HFFc6 (cell line): ENCODE measurements around the gene RGS12. TPM values are rescaled to one million over a fixed set of nuclear protein-coding genes. Genes with fewer than 3 reads are reported as not detected.

Experiments used
- DNase-seq: peaks from one replicate; pipeline ENCODE4 v3.0.0-alpha.2; 2018
- H3K27ac Mint-ChIP-seq: 2 replicates; pipeline ENCODE4 v1.8.0; 2020; ENCODE audit warnings: mild to moderate bottlenecking, mixed read lengths
- H3K27me3 Mint-ChIP-seq: 2 replicates; pipeline ENCODE4 v1.8.0; 2021; ENCODE audit warnings: mild to moderate bottlenecking, moderate library complexity, mixed read lengths; ENCODE audit not compliant: insufficient read depth
- H3K36me3 Mint-ChIP-seq: 2 replicates; pipeline ENCODE4 v1.8.0; 2021; ENCODE audit warnings: low read depth, mixed read lengths
- H3K4me1 Mint-ChIP-seq: 2 replicates; pipeline ENCODE4 v1.8.0; 2020; ENCODE audit warnings: low read depth, mixed read lengths
- H3K4me3 Mint-ChIP-seq: 2 replicates; pipeline ENCODE4 v1.8.0; 2020; ENCODE audit warnings: mild to moderate bottlenecking, moderate library complexity, mixed read lengths
- H3K9me3 Mint-ChIP-seq: 2 replicates; pipeline ENCODE4 v1.8.0; 2020; ENCODE audit warnings: mild to moderate bottlenecking, mixed read lengths
- CTCF ChIP-seq: fragments of 200-600 bp; sonication (generic); IDR thresholded peaks from 2 replicates; pipeline ENCODE4 v1.5.0; 2021; ENCODE audit warnings: antibody characterized with exemption, mild to moderate bottlenecking
- total RNA-seq, 6 experiments: library from RNA; stranded (reverse); fragmentation: NEBNext Ultra II Directional; extraction: Animal tissue kit (Norgen Biotek cat#: 25700); gene quantifications; 2 replicates in 1 of 6; 3 replicates in 5 of 6; pipeline ENCODE4 v1.2.3, GENCODE V29; 2021

RGS12 gene
- total RNA-seq, 6 experiments from 2014 or later: 8.5 to 15.2 (median 12.1) TPM

- no peaks in the 10 kb centered on the region for H3K9me3 Mint-ChIP-seq
- no peak for DNase-seq
- 0 out of 2 replicates have a peak, but pooled peaks have one; percentile 8 for TF ChIP-seq CTCF
- H3K27me3 Mint-ChIP-seq: peaks cover 6% of the 10 kb centered on the region
- H3K4me1 Mint-ChIP-seq: peaks cover 23% of the 10 kb centered on the region
- H3K36me3 Mint-ChIP-seq: no peaks in the 10 kb centered on the region; the same call in 1 of the 2 replicates
- H3K27ac Mint-ChIP-seq: peak overlapping the region; percentile 83
- peak overlapping the region; percentile 93 for H3K4me3 Mint-ChIP-seq
Measured at GRCh38 chr4:3291411-3291968, 1.3 kb upstream of the RGS12 start.

GRCh38 chr4:3291969-3292570, 751 bp upstream of the RGS12 start:
- peak overlapping the region; percentile 83 for H3K27ac Mint-ChIP-seq
- no peak for TF ChIP-seq CTCF
- DNase-seq: no peak

GRCh38 chr4:3293401-3294391, 875 bp downstream of the RGS12 start:
- Mint-ChIP-seq H3K36me3 (peaks cover 18% of the 10 kb centered on the region), H3K4me1 (peaks cover 22% of the 10 kb centered on the region), H3K4me3 (peak overlapping the region; percentile 90), H3K27me3 (no peaks in the 10 kb centered on the region; the same call in 1 of the 2 replicates), H3K27ac (peak overlapping the region; percentile 77), H3K9me3 (peaks cover 5% of the 10 kb centered on the region)
- TF ChIP-seq CTCF: no peak
- no peak for DNase-seq

More at GRCh38 chr4:3291969-3292570, 751 bp upstream of the RGS12 start:
- H3K4me3 Mint-ChIP-seq: peak overlapping the region; percentile 93
- peaks cover 2% of the 10 kb centered on the region for H3K36me3 Mint-ChIP-seq
- H3K27me3 Mint-ChIP-seq: peaks cover 5% of the 10 kb centered on the region
- no peaks in the 10 kb centered on the region for H3K9me3 Mint-ChIP-seq
- H3K4me1 Mint-ChIP-seq: peaks cover 22% of the 10 kb centered on the region

GRCh38 chr4:3294401-3295241, 1.8 kb downstream of the RGS12 start:
- peaks cover 5% of the 10 kb centered on the region for H3K9me3 Mint-ChIP-seq
- no peak for TF ChIP-seq CTCF
- H3K27ac Mint-ChIP-seq: peak overlapping the region; percentile 77; the same call in 1 of the 2 replicates
- peaks cover 20% of the 10 kb centered on the region for H3K36me3 Mint-ChIP-seq
- DNase-seq: no peak
- H3K4me1 Mint-ChIP-seq: peaks cover 22% of the 10 kb centered on the region
- peak overlapping the region; percentile 90 for H3K4me3 Mint-ChIP-seq
- no peaks in the 10 kb centered on the region for H3K27me3 Mint-ChIP-seq
